Panc1 (cell line): Measurements from ENCODE around the gene CD6. TPM values are rescaled to one million over a fixed set of nuclear protein-coding genes. Genes with fewer than 3 reads are reported as not detected.

Experiments used
- ATAC-seq: fragments of 200-7000 bp; cut with Tn5 transposase; 2 replicates; pipeline ENCODE4 v1.9.1; 2020; ENCODE audit warnings: mild to moderate bottlenecking, moderate library complexity
- BruUV-seq: library from RNA; stranded (reverse); fragments of 400-500 nt; replicated peaks from 2 replicates; lab custom pipeline; 2021; lab: Mats Ljungman, UMichigan
- CTCF ChIA-PET: fragments of 300-600 bp; sonication (Branson Sonifier 250); formaldehyde crosslinking; loops from one replicate; lab custom pipeline; 2022; ENCODE audit warnings: antibody characterized with exemption; lab: Charles Lee
- POLR2A ChIA-PET: fragments of 300-600 bp; sonication (Branson Sonifier 250); formaldehyde crosslinking; loops from one replicate; lab custom pipeline; 2022; ENCODE audit warnings: antibody characterized with exemption; lab: Charles Lee
- DNase-seq: peaks from one replicate; pipeline ENCODE4 v3.0.0-alpha.2; 2010; ENCODE audit warnings: low read depth, low spot score
- H3K27ac ChIP-seq: 2 replicates; pipeline ENCODE4 v1.5.1; 2011; ENCODE audit warnings: mild to moderate bottlenecking, low read length, inconsistent platforms
- H3K27me3 ChIP-seq: fragments of 200-500 bp; sonication (Bioruptor generic); 2 replicates; pipeline ENCODE4 v1.6.0; 2014; ENCODE audit warnings: low read length, inconsistent platforms; ENCODE audit not compliant: control insufficient read depth, insufficient read depth
- H3K36me3 ChIP-seq: fragments of 200-500 bp; sonication (Bioruptor generic); 2 replicates; pipeline ENCODE4 v1.5.1; 2014; ENCODE audit warnings: inconsistent platforms, mild to moderate bottlenecking, low read length, moderate library complexity; ENCODE audit not compliant: control insufficient read depth, insufficient read depth
- H3K4me1 ChIP-seq: 2 replicates; pipeline ENCODE4 v1.5.1; 2011; ENCODE audit warnings: inconsistent platforms, mild to moderate bottlenecking, low read length, moderate library complexity; ENCODE audit not compliant: control insufficient read depth, insufficient read depth
- H3K4me3 ChIP-seq, 2 experiments: 2 replicates each; pipeline ENCODE4 v1.5.1; 2011 to 2012; ENCODE audit warnings: low read depth in 2 of 2, low read length in 2 of 2, mild to moderate bottlenecking in 2 of 2, inconsistent platforms in 1 of 2, moderate library complexity in 1 of 2
- H3K9me3 ChIP-seq: fragments of 200-500 bp; sonication (Bioruptor generic); 2 replicates; pipeline ENCODE4 v1.5.1; 2014; ENCODE audit warnings: low read depth, mild to moderate bottlenecking, inconsistent platforms, low read length, moderate library complexity; ENCODE audit not compliant: control insufficient read depth, insufficient read depth
- CTCF ChIP-seq: fragments of 450-650 bp; IDR thresholded peaks from 2 replicates; pipeline ENCODE4 v1.5.1; 2017; ENCODE audit warnings: mild to moderate bottlenecking
- POLR2AphosphoS5 ChIP-seq: IDR thresholded peaks from 2 replicates; pipeline ENCODE4 v1.6.1; 2012; ENCODE audit warnings: mild to moderate bottlenecking, low read depth, low read length, moderate library complexity
- SIN3A ChIP-seq: IDR thresholded peaks from 2 replicates; pipeline ENCODE4 v1.6.1; 2012; ENCODE audit warnings: low read depth, mild to moderate bottlenecking, low read length, moderate library complexity, borderline replicate concordance; ENCODE audit not compliant: insufficient read depth
- TCF7L2 ChIP-seq: IDR thresholded peaks from 2 replicates; pipeline ENCODE4 v1.6.1; 2011; ENCODE audit warnings: mild to moderate bottlenecking, low read depth, low read length, inconsistent platforms
- in situ Hi-C: cut with HindIII; loops from 2 replicates; pipeline ENCODE4 v1.10.0; 2016; ENCODE audit warnings: low sequenced_read_pairs, low pct_unique_long_range_greater_than_20kb
- intact Hi-C: fragments of 100-400 bp; cut with micrococcal nuclease; formaldehyde crosslinking; loops from one replicate; pipeline ENCODE4 v1.10.0; 2022; ENCODE audit not compliant: unreplicated experiment
- total RNA-seq: library from RNA; stranded (reverse); gene quantifications from one replicate; pipeline ENCODE4 v1.2.1, GENCODE V29; 2021; ENCODE audit not compliant: unreplicated experiment
- TF ChIP-seq, protein P1 (sequence below), 2 experiments: IDR thresholded peaks; 2 replicates each; pipeline ENCODE4 v1.6.1; 2011 to 2012; ENCODE audit warnings: low read depth in 2 of 2, control low read depth in 1 of 2, low read length in 1 of 2, mild to moderate bottlenecking in 1 of 2, moderate library complexity in 1 of 2; ENCODE audit not compliant: insufficient read depth in 1 of 2

The CD6 gene
- total RNA-seq, 1 experiment from 2014 or later = 1.1 TPM

GRCh38 chr11:61000426-61000825 lies 28.9 kb downstream of the CD6 start:
- H3K27me3 ChIP-seq = 0 out of 2 replicates have a peak, but pooled peaks cover 2% of the 10 kb centered on the region
- ChIA-PET CTCF (no interaction called here), POLR2A (no interaction called here)
- no peaks in the 10 kb centered on the region for H3K36me3 ChIP-seq
- H3K9me3 ChIP-seq = no peaks in the 10 kb centered on the region
- H3K4me3 ChIP-seq = no peak overlapping the region
- H3K4me1 ChIP-seq = no peaks in the 10 kb centered on the region; the same call in 1 of the 2 replicates
- DNase-seq (no peak), ATAC-seq (no peak)
- no peak overlapping the region for H3K27ac ChIP-seq
- intact Hi-C loops = no loop called here
- TF ChIP-seq SIN3A = no peak
- TF ChIP-seq TCF7L2 = no peak
- no peak for TF ChIP-seq CTCF
- no peak for TF ChIP-seq POLR2AphosphoS5
- TF ChIP-seq, protein P1, sequence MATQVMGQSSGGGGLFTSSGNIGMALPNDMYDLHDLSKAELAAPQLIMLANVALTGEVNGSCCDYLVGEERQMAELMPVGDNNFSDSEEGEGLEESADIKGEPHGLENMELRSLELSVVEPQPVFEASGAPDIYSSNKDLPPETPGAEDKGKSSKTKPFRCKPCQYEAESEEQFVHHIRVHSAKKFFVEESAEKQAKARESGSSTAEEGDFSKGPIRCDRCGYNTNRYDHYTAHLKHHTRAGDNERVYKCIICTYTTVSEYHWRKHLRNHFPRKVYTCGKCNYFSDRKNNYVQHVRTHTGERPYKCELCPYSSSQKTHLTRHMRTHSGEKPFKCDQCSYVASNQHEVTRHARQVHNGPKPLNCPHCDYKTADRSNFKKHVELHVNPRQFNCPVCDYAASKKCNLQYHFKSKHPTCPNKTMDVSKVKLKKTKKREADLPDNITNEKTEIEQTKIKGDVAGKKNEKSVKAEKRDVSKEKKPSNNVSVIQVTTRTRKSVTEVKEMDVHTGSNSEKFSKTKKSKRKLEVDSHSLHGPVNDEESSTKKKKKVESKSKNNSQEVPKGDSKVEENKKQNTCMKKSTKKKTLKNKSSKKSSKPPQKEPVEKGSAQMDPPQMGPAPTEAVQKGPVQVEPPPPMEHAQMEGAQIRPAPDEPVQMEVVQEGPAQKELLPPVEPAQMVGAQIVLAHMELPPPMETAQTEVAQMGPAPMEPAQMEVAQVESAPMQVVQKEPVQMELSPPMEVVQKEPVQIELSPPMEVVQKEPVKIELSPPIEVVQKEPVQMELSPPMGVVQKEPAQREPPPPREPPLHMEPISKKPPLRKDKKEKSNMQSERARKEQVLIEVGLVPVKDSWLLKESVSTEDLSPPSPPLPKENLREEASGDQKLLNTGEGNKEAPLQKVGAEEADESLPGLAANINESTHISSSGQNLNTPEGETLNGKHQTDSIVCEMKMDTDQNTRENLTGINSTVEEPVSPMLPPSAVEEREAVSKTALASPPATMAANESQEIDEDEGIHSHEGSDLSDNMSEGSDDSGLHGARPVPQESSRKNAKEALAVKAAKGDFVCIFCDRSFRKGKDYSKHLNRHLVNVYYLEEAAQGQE (IDR thresholded peaks at IDR 0.05; ENCODE audit: insufficient read depth in 1 of 2, low read depth in 2 of 2, low read length in 1 of 2) = no peak
- BruUV-seq = no TSS peak
- in situ Hi-C loops = no loop called here

DNA sequence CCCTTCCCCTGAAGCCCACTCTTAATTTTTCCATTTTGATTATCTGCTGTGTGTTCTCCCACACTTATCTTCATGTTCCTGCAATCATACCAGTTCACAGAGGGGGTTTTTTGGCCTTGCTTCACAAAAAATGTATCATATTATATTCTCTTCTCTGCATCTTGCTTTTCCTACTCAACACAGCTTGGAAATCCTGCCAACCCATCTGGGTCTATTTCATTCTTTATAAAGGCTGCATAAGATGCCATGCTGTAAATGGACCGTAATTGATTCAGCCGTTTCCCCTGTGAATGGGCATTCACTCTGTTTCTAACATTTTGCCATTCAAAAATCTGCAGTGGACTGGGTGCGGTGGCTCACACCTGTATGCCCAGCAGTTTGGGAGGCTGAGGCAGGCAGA lies 30.5 kb downstream of the CD6 start:
- DNase-seq (no peak), ATAC-seq (no peak)
- H3K4me3 ChIP-seq = no peak overlapping the region
- no peaks in the 10 kb centered on the region; the same call in 1 of the 2 replicates for H3K4me1 ChIP-seq
- no peak overlapping the region for H3K27ac ChIP-seq
- no peaks in the 10 kb centered on the region for H3K36me3 ChIP-seq
- intact Hi-C loops (no loop called here), in situ Hi-C loops (no loop called here)
- TF ChIP-seq POLR2AphosphoS5 (no peak), TCF7L2 (no peak), SIN3A (no peak), CTCF (no peak)
- TF ChIP-seq, protein P1 (IDR thresholded peaks at IDR 0.05; ENCODE audit: insufficient read depth in 1 of 2, low read depth in 2 of 2, low read length in 1 of 2) = no peak
- BruUV-seq = no TSS peak
- CTCF ChIA-PET = no interaction called here
- peaks cover 6% of the 10 kb centered on the region; the same call in 1 of the 2 replicates for H3K27me3 ChIP-seq
- POLR2A ChIA-PET = no interaction called here
- no peaks in the 10 kb centered on the region for H3K9me3 ChIP-seq
